Uterus (tissue), 4 donors: ENCODE data around the gene C5. TPM values are rescaled to one million over a fixed set of nuclear protein-coding genes. Genes with fewer than 3 reads are reported as not detected.

Experiments
- DNase-seq, 2 donors: peaks; one replicate each; pipeline ENCODE4 v3.0.0-alpha.2; 2019 to 2020
- H3K27ac ChIP-seq, 2 donors: fragments of 200-600 bp; sonication (generic); 1 replicate in 1 of 2; 2 replicates in 1 of 2; pipeline ENCODE4 v1.5.1; 2016 to 2018
- H3K27me3 ChIP-seq, 2 donors: fragments of 200-600 bp; sonication (generic); one replicate each; pipeline ENCODE4 v1.5.1; 2018 to 2019; ENCODE audit warnings: control low read depth in 1 of 2
- H3K36me3 ChIP-seq, 2 donors: fragments of 200-600 bp; sonication (generic); one replicate each; pipeline ENCODE4 v1.5.1; 2019; ENCODE audit warnings: control low read depth in 1 of 2
- H3K4me1 ChIP-seq, 2 donors: fragments of 200-600 bp; sonication (generic); one replicate each; pipeline ENCODE4 v1.5.1; 2018 to 2019; ENCODE audit warnings: control low read depth in 1 of 2
- H3K4me3 ChIP-seq, 2 donors: fragments of 200-600 bp; sonication (generic); 1 replicate in 1 of 2; 2 replicates in 1 of 2; pipeline ENCODE4 v1.5.1; 2018 to 2019; ENCODE audit warnings: mild to moderate bottlenecking in 1 of 2
- H3K9me3 ChIP-seq, 2 donors: fragments of 200-600 bp; sonication (generic); one replicate each; pipeline ENCODE4 v1.5.1; 2019; ENCODE audit warnings: control low read depth in 1 of 2
- CTCF ChIP-seq, 4 experiments: fragments of 200-600 bp in 2 of 4; fragments of 450-650 bp in 2 of 4; sonication (generic) in 2 of 4; IDR thresholded peaks; one replicate each; pipeline ENCODE4 v1.5.1; 2016 to 2019; ENCODE audit warnings: antibody characterized with exemption in 4 of 4, mild to moderate bottlenecking in 2 of 4, moderate library complexity in 1 of 4
- POLR2A ChIP-seq, 2 donors: fragments of 450-650 bp; IDR thresholded peaks; one replicate each; pipeline ENCODE4 v1.6.1; 2016; ENCODE audit warnings: antibody characterized with exemption in 2 of 2, mild to moderate bottlenecking in 1 of 2, moderate library complexity in 1 of 2
- intact Hi-C: fragments of 100-400 bp; cut with DNase I; formaldehyde crosslinking; loops from one replicate; pipeline ENCODE4 v1.15.1; 2023; ENCODE audit warnings: low total_unique reads
- total RNA-seq, 4 donors: library from RNA; depleted of rRNA in 3 of 4; stranded (reverse); fragments of >200 nt in 3 of 4; gene quantifications; one replicate each; pipeline versions ENCODE4 v1.1.0 to v1.2.4, GENCODE V29; 2014 to 2023
- donor health status: DM: yes; HTN: yes; CAD: no.

The C5 gene
- total RNA-seq, 4 donors from 2014 or later, result 2.1 to 37.1 (median 10.3) TPM

DNA sequence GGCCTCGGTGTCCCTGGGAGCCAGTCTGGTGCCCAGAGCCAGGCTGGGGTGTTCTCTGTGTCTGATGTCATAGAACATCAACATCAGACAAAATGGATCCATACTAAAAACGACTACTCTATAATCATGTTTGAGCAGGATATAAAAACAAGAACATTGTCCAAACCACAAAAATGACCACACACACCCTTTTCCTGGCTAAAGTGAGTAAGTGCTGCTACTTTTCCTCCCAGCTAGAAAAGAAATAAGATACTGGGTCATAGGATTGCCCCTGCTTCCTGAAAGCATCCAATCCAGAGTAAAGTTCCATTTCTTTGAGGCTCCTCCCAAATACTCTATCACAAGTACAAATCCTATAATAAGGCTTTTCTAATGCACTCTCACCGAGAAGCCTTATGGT lies 103.8 kb downstream of the C5 start:
- Histone ChIP-seq H3K4me3 (no peak overlapping the region), H3K36me3 (no peaks in the 10 kb centered on the region), H3K27ac (no peak overlapping the region), H3K9me3 (no peaks in the 10 kb centered on the region), H3K27me3 (no peaks in the 10 kb centered on the region), H3K4me1 (peaks cover 0 to 6% of the 10 kb centered on the region in 2 donors)
- DNase-seq, result no peak
- intact Hi-C loops, result no loop called here
- TF ChIP-seq POLR2A (IDR thresholded peaks at IDR 0.05) (no peak), CTCF (IDR thresholded peaks at IDR 0.05) (no peak)

DNA sequence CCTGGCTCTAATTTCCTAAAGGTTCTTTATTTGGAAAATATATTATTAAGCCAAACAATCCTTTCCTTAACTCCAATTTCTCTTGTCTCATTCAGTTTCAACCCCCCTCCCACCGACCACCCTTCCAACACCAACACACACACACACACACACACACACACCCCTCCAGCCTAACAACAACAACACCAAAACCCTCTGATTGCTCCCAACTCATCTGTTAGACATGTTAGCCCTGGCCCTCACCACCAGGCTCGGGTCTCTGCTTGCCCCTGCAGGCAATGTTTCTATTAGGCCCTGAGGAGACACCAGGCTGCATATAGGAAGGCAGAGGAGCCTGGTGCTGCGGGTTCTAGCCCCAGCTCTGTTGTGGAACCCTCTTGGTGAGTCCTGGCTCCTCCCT lies 105.1 kb downstream of the C5 start:
- H3K27ac ChIP-seq, result no peak overlapping the region
- no peak for TF ChIP-seq CTCF (IDR thresholded peaks at IDR 0.05)
- no peaks in the 10 kb centered on the region for H3K9me3 ChIP-seq
- no peak for DNase-seq
- H3K4me3 ChIP-seq, result no peak overlapping the region
- intact Hi-C loops, result no loop called here
- H3K36me3 ChIP-seq, result no peaks in the 10 kb centered on the region
- peaks cover 0 to 6% of the 10 kb centered on the region in 2 donors for H3K4me1 ChIP-seq
- no peaks in the 10 kb centered on the region for H3K27me3 ChIP-seq

DNA sequence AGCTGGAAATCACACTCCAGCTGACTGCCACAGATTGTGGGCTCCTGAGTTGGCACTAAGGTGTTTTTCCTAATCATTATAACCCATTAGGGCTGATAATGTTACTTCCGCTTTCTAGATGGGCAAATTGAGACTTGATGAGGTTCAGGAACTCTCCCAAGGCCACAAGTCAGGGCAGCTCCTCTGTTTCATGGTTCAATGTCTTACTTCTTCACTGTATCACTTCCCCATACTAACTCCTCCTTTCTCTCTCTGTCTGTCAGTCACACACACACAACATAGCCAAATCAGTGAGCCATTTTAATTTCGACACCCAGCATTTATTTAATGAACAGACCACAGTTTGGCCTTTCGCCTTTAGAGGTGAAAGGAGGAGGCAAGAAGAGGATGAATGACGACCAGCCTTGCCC lies 105.6 kb downstream of the C5 start:
- intact Hi-C loops, result no loop called here
- Histone ChIP-seq H3K27ac (no peak overlapping the region), H3K4me3 (no peak overlapping the region)

DNA sequence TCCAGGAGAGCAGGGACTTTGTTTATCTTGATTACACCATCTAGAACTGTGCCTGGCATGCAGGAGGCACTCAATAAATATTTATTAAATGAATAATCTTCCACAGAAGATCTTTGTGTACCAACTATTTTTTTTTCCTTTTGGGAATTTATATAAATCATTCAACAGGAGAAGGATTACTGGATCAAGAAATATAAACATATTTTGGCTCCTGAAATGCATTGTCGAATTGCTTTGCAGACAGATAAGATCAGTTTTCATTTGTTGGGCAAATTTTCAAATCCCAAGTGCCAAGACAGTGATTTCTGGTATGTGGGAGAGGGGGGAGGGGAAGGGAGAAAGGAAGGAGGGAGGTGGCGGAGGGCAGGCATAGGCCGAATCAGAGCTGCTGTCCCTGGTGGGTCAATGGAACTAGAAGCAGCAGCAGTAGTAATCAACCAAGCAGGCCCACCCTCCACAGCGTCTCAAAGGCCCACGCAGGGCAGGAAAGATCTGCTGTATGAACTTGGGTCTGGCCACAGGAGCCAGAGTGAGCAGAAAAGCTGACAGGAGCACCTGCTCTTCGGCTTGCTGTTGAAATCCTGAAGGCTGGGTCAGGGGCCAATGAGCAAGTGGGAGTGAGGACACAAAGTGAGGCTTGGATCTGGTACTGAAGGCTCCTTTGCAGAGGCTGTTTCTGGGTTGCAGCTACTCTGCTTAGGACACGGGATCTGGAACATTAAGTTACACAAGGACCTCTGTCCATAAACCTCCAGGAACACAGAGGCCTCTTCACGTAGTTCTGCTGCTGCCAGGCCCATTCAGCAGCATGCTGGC lies 107.7 kb downstream of the C5 start:
- Histone ChIP-seq H3K4me3 (no peak overlapping the region), H3K27me3 (no peaks in the 10 kb centered on the region), H3K4me1 (peaks cover 0 to 9% of the 10 kb centered on the region in 2 donors), H3K9me3 (no peaks in the 10 kb centered on the region), H3K36me3 (no peaks in the 10 kb centered on the region), H3K27ac (peak overlapping the region; percentile 52 to 58)
- DNase-seq, result peak in 1 of 2 donors; percentile 69
- TF ChIP-seq CTCF (IDR thresholded peaks at IDR 0.05) (no peak), POLR2A (IDR thresholded peaks at IDR 0.05) (no peak)
- intact Hi-C loops, result no loop called here

More for the DNA sequence above, 105.6 kb downstream of the C5 start:
- no peak for DNase-seq
- Histone ChIP-seq H3K4me1 (peaks cover 0 to 6% of the 10 kb centered on the region in 2 donors), H3K27me3 (no peaks in the 10 kb centered on the region), H3K36me3 (no peaks in the 10 kb centered on the region), H3K9me3 (no peaks in the 10 kb centered on the region)
- TF ChIP-seq POLR2A (IDR thresholded peaks at IDR 0.05), result no peak
- no peak for TF ChIP-seq CTCF (IDR thresholded peaks at IDR 0.05)

- Histone ChIP-seq H3K36me3 (no peaks in the 10 kb centered on the region), H3K27ac (peak overlapping the region; percentile 20 to 58), H3K4me3 (no peak overlapping the region), H3K9me3 (no peaks in the 10 kb centered on the region), H3K27me3 (no peaks in the 10 kb centered on the region), H3K4me1 (peaks cover under 1 to 13% of the 10 kb centered on the region in 2 donors)
- no peak for DNase-seq
- intact Hi-C loops, result no loop called here
- no peak for TF ChIP-seq POLR2A (IDR thresholded peaks at IDR 0.05)
- TF ChIP-seq CTCF (IDR thresholded peaks at IDR 0.05), result no peak
These were observed 108.9 kb downstream of the C5 start for GRCh38 chr9:120941046-120941770.
